Measurements from ENCODE around the gene TNFRSF19.
"Not testable (repeated sequence)": the region's sequence is repeated elsewhere in the genome, so short reads cannot be mapped to it uniquely, and the experiment has no call there.

TNFRSF19 gene

DNA sequence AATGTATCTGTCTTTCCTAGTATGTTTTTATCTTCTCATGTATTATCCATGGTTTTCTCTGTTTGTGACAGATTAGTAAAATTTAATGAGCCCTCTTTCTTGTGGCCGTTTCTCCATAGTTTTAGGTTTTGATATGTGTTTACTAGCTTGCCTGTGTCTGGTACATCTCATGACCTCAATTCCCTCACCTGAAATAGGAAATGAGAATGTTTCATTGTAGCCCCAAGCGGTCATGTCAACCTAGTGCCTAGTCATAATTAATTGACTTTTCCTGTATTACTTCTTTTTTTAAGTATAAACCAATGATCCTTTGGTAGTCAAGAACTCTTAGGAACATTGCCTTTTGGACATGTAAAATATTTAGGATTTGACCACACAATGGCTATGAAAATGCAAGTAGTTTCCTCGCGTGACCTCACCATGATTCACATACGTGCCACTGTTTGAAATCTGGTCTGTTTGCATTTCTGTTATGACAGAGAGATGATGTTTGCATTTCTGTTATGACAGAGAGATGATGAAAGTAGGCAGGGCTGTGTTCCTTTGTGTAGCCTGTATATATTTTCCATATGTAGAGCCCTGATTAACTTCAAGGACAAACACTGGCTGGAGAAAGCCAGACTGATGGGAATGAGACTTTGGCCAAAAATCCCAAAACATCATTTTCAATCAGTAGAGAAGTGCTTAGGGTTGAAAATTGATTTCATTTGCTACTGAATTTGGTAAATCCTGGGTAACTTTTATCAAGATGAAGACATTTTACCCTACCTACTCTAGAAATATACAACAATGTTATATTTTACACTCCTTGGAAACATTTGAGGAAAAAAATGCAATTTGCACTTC, 104.8 kb downstream of the TNFRSF19 start:
- intact Hi-C loops (cut with DNase I), result no loop called here

DNA sequence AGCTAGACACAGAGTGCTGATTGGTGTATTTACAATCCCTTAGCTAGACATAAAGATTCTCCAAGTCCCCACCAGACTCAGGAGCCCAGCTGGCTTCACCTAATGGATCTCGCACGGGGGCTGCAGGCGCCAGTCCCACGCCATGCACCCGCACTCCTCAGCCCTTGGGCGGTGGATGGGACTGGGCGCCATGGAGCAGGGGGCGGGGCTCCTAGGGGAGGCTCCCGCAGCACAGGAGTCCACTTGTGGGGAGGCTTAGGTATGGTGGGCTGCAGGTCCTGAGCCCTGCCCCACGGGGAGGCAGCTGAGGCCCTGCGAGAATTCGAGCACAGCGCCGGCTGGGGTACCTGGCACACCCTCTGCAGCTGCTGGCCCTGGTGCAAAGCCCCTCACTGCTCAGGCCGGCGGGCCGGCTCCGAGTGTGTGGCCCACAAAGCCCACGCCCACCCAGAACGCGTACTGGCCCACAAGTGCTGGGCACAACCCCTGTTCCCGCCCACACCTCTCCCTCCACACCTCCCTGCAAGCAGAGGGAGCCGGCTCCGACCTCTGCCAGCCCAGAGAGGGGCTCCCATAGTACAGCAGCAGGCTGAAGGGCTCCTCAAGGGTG, 107.6 kb downstream of the TNFRSF19 start:
- intact Hi-C loops (cut with DNase I), result not testable (repeated sequence)
- DNase-seq, result peak in 1 of 10 donors; percentile 72

More for the DNA sequence above, 104.8 kb downstream of the TNFRSF19 start:
- no peak for DNase-seq

DNA sequence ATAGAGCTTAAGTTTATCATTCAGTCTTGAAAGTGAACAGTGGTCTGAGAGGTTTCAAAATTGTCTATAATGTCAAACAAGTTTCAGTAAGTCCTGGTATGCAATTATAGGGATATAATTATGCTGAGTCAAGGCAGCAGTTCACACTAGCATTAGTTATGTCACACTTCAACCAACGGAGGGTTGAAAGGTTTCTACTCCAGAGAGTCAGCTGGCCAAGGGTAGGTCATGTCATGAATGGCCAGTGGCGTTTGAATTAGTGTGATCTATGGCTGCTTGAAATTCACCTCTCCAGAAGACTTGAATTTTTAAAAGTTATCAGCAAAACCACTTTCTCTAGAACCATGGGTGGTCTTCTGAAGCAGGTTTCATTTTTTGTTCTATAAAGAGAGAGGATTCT, 108.6 kb downstream of the TNFRSF19 start:
- DNase-seq, result no peak
- intact Hi-C loops (cut with DNase I), result no loop called here

DNA sequence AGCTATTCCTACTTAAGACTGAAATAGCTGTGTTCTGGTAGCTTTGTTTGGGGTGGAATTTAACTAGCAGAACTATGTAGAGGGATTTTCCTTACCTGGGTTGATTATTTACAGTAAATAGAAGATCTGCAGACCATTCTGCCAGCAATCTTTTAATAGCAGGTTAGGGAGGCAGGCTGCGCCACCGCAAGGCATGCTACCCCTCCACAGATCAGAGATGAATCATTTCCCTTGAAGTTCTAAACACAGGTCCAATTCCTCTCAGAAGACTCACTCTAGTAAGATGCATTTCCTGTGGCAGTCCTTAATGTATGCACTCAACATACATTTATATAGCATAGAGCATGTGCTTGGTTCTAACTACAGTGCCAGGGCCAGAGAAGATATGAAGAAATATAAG, 109.0 kb downstream of the TNFRSF19 start:
- no peak for DNase-seq
- intact Hi-C loops (cut with DNase I), result no loop called here

DNA sequence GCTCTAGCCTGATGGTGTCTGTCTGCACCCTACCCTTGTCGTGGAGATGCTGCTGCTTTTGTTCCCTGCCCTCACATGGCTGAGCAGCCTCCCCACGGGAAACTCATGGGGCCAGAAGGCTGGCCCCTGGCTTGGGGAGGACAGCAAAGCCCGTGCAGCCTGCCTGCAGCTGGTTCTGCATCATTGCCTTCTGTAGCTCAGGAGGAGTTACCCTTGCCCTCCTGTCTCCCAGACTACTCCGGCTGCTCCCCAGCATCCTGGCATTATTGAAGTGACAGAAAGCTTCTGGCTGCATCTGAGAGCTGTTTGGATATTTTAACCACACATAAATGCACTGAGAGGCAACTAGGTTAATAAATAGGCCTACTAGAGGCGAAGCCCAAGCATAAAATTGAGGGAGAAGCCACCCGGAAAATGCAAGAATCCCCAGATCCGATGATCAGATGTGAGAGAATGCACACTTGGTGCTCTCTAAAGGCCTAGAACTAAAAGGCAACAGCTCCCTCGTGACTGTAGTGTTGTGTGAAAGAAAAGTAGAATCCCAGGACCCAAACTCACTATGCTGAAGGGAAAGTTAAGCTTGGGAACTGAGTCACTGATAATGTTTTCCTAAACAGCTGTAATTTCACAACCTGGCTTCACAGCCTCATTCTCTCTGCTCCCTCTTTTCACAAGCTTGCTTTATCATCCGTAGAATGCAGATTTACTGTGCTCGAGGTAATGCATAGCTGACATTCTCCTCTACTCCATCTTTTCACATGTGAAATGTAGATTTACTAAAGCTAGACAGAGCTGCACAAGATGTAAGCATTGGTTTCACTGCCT, 110.8 kb downstream of the TNFRSF19 start:
- intact Hi-C loops (cut with DNase I), result no loop called here
- no peak for DNase-seq

DNA sequence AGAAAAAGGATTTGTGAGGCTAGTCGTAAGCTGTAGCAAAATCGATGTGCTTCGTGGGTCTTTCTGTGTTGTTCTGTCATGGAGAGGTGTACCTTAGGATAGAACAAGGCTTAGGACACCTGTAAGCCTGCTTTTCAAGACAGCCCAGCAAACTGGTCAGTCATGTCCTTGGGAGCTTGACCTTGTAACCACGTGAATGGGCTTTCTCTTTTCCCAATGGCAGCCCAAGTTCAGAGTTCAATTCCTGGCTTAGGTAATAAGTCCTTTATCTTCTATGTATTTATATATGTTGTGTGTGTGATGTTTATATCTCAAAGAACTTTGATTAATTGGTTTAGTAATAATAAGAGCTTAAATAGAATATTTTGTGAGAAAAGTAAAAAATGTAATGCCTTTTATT, 112.9 kb downstream of the TNFRSF19 start:
- intact Hi-C loops (cut with DNase I), result no loop called here

DNA sequence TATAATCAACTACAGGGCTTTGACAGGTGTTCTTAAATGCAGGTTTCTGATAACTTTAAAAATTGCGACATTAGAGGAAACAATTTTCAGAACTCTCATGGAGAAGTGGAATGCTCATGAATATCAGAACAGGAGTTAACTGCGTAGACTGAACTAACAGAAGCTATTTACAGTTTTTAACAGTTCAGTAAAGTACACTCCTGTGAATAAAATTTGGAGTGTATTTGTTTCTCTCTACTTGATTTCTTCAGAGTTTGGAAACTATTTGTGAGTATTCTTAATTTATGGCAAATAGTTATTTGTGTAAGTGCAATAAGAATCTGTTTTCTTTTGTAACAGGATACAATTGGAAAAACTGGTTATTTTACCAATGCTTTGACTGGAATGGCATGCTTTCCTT, 114.4 kb downstream of the TNFRSF19 start:
- no peak for DNase-seq
- intact Hi-C loops (cut with DNase I), result no loop called here

More for the DNA sequence above, 112.9 kb downstream of the TNFRSF19 start:
- no peak for DNase-seq

DNA sequence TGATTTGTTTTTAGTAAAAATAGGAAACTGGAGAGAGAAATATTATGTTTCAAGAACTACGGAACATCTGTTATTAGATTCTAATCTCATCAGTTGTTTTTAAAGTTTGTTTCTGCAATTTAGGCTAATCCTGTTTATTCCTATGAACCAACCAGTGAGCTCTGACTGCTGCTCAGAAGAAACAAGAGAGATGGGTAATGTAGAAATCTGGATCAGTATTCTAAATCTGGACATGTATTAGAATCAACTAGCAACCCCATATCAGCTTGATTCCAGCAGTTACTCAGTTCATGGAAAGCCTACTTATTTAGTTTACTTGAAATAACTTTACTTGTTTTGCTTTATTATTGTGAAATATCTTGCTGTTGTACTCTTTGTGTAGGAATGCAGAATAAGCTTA, 115.2 kb downstream of the TNFRSF19 start:
- no peak for DNase-seq
- intact Hi-C loops (cut with DNase I), result no loop called here

DNA sequence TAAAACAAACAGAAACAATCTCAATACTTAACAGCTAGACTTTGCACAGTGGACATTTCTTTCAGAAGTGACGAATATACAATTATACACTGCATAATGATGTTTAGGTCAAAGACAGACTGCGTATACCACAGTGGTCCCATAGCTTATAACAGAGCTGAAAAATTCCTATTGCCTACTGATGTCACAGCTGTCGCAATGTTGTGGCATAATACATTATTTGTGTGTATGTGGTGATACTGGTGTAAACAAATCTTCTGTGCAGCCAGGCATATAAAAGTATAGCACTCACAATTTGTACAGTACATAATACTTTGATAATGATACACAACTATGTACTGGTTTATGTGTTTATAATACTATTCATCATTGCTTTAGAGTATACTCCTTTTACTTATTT, 116.7 kb downstream of the TNFRSF19 start:
- intact Hi-C loops (cut with DNase I), result no loop called here
- DNase-seq, result no peak

DNA sequence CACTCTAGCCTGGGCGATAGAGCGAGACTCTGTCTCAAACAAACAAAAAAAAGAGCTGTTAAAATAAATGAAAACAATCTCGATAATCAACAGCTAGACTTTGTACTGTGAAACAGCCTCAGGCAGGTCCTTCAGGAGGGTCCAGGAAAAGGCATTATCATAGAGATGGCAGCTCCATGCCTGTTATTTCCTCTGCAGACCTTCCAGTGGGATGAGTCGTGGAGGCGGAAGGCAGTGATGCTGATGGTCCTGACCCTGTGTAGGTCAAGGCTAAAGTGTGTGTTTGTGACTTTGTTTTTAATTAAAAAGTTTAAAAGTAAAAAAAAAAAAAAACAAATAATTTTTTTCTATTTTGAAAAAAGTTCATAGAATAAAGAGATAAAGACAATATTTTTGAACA, 117.4 kb downstream of the TNFRSF19 start:
- no peak for DNase-seq
- intact Hi-C loops (cut with DNase I), result no loop called here

DNA sequence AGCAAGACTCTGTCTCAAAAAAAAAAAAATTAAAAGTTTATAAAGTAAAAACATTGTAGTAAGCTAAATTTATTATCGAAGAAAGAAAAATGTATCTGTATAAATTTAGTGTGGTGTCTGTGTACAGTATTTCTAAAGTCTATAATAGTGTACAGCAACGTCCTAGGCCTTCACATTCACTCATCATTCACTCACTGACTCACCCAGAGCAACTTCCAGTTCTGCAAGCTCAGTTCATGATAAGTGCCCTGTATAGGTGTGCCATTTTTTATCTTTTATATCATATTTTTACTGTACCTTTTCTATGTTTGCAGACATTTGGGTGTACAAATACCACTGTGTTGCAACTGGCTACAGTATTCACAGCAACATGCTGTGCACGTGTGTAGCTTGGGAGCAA, 118.1 kb downstream of the TNFRSF19 start:
- no peak for DNase-seq
- intact Hi-C loops (cut with DNase I), result no loop called here

DNA sequence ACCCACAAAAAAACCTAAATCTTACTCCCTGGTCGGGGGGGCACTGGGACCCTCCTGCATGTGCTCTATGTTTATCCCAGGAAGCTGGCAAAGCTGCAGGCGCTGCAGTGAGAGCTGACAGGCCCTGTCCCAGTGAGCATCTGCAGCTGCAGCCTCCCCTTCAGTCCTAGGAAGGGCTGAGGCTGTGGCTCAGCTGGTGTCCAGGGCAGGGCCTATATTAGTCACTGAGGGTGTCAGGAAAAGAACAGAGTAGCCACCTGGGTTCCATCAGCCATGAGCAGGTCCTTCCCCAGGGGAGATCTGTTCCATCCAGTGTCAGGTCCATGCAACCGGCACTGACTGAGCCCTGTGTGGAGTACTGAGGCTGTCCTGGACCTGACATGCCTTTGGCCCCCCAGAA, 120.5 kb downstream of the TNFRSF19 start:
- no peak for DNase-seq
- intact Hi-C loops (cut with DNase I), result no loop called here

DNA sequence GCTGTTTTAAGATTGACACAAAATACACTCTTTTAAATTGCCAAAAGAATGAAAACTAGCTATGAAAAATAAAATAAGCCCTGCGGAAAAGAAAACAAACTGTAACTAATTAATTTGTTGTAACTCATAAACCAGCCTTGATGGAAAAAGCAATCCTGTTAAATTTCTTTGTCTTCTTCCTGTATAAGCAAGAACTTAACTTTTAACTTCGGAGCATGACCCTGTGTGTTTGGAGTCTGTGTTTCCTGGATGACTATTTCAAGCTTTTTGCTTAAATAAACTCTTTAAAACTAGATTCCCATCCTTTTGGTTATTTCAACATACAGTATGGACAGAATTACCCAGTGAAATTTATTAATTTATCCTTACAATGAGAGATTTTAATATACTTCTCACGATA, 122.6 kb downstream of the TNFRSF19 start:
- intact Hi-C loops (cut with DNase I), result no loop called here

DNA sequence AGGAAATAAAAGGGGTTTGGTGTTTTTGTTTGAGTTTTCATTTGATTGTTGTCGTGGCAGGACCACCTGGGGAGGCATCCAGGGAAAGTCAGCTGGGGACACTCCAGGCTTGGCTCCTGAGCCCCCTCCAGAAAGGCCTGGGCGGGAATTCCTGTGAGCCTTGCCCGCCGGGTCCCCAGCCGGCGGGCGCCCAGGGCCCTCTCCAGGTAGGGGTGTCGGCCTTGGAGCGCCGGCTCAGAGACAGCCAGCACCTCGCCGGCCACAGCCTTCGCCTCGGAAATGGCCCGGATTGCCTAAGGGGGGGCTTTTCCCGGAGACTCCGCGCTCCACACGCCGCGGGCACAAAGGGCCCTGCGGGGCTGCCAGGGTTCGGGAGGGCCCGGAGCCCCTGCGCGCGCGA, 125.0 kb downstream of the TNFRSF19 start:
- intact Hi-C loops (cut with DNase I), result no loop called here
- no peak for DNase-seq

More for the DNA sequence above, 122.6 kb downstream of the TNFRSF19 start:
- DNase-seq, result no peak

DNA sequence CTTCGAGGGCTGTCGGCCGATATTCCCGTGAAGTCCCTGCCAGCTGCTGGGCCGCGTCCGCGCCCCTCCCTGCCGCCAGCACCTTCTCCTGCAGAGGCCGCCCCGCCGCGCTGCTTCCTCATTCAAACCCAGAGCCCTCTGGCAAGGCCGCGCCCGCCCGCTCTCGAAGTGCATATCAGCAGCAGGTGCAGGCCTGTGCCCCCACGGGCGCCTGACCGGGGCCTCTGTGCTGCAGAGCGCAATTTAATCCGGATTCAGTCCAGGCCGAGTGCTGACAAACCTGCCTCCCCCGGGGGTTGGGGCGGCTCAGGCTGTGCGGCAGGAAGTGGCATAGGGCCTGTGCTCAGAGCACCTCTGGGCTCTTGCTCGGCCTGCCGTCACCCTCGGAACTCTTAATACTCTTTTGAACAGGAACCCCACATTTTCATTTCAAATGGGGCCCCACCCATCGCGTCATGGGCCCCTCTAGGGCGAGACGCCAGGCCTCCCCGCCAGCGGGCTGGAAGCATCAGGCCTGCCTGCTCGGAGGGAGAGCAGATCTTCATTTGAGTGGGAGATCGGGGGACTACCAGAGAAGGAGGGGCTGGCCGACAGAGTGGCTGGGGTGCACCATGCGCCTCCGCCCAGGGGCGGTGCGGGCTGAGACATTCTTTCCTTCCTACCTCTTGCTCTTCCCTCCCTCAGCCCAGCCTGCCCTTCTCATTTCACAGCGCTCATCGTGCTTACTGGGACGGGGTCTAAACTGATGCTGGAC, 125.7 kb downstream of the TNFRSF19 start:
- peak in 1 of 10 donors; percentile 77 for DNase-seq
- intact Hi-C loops (cut with DNase I), result no loop called here

DNA sequence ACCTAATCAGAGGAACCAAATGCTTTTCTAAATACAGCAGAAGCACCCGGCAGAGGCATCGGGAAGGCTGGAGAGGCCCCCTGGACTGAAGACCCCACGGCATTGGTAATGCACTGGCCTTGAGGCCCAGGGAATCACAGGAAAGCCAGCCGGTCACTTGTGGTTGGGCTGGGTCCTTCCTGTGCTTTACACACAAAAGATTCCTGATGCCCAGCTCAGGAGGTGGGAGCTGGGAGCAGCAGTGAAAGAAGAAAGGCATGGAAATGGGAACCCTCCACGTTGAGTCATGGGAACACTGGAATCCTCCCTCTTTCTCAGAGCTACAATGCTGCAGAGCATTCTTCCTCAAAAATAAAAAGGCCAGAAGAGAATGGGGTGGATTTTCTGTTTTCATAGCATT, 126.4 kb downstream of the TNFRSF19 start:
- no peak for DNase-seq
- intact Hi-C loops (cut with DNase I), result no loop called here

DNA sequence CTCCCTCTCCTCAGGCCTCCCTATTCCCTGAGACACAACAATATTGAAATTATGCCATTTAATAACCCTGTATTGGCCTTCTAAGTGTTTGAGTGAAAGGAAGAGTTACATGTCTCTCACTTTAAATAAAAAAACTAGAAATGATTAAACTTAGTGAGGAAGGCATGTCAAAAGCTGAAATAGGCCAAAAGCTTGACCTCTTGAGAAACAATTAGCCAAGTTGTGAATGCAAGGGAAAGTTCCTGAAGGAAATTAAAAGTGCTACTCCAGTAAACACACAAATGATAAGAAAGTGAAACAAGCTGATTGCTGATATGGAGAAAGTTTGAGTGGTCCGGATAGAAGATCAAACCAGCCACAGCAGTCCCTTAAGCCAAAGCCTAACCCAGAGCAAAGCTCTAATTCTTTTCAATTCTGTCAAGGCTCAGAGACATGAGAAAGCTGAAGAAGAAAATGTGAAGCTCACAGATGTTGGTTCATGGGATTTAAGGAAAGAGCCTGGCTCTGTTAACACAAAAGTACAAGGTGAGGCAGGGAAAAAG, 127.6 kb downstream of the TNFRSF19 start:
- intact Hi-C loops (cut with DNase I), result no loop called here
- no peak for DNase-seq

DNA sequence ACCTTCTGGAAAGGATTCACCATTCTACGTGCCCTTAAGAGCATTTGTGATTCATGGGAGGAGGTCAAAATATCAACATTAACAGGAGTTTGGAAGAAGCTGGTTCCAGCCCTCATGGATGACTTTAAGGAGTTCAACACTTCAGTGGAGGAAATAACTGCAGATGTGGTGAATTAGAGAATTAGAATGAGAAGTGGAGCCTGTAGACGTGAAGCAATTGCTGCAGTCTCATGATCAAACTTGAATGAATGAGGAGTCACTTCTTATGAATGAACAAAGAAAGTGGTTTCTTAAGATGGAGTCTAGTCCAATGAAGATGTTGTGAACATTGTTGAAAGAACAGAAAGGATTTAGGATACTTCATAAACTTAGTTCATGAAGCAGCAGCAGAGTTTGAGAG, 129.1 kb downstream of the TNFRSF19 start:
- intact Hi-C loops (cut with DNase I), result no loop called here
- no peak for DNase-seq

DNA sequence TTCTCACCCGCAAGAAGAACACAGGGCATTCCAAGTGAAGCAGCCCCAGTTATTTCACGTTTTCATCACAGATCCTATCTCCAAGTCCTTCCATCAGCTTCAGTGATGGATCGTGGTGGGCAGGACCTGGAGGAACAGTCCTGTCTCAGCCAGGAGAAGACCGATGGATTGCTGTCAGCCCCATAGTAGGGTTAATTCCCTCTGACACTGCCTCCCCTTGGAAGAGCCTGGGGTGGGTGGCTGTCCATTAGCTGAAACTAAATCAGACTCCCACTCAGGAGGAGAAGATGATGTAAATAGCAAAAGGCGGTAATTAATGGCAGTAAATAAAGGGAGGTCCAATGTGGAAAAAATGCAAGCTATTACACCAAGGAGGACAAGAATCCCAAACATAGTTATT, 131.0 kb downstream of the TNFRSF19 start:
- no peak for DNase-seq
- intact Hi-C loops (cut with DNase I), result no loop called here

DNA sequence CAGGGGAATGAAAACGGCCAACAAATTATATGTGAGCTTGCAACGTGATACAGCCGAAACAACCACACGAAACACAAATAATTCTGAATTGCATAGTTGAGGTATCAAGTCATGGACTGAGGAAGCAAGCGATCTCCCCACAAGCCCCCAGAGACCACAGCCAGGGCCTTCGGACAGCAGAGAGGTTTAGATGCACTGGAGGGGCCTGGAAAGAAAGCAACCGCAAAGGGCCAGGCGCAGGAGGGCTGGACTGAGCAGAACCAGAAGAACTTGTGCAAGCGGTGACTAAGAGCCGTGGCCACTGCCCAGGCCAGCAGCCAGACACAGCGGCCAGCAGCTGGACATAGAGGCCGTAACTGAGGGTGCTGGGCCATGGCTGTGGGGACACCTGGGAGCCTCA, 131.4 kb downstream of the TNFRSF19 start:
- intact Hi-C loops (cut with DNase I), result no loop called here
- DNase-seq, result no peak
